Progenitor cell of endocrine pancreas (in vitro differentiated cells): ENCODE results near the gene SYNPO2. TPM values are rescaled to one million over a fixed set of nuclear protein-coding genes. Genes with fewer than 3 reads are reported as not detected.
A peak's percentile ranks its signal among the peaks of the same experiment; 100 is the strongest.
"Not testable (repeated sequence)": the region's sequence is repeated elsewhere in the genome, so short reads cannot be mapped to it uniquely, and the experiment has no call there.

Experiments used
- DNase-seq: peaks from one replicate; pipeline ENCODE4 v3.0.0; 2021; ENCODE audit warnings: low spot score; ENCODE audit not compliant: unreplicated experiment
- H3K27ac Mint-ChIP-seq: 2 replicates; pipeline ENCODE4 v1.8.0; 2021; ENCODE audit warnings: mild to moderate bottlenecking, moderate library complexity, mixed read lengths
- H3K27me3 Mint-ChIP-seq: 2 replicates; pipeline ENCODE4 v1.8.0; 2021; ENCODE audit warnings: mixed read lengths
- H3K36me3 Mint-ChIP-seq: 2 replicates; pipeline ENCODE4 v1.8.0; 2022; ENCODE audit warnings: mixed read lengths; ENCODE audit not compliant: insufficient read depth
- H3K4me1 Mint-ChIP-seq: 2 replicates; pipeline ENCODE4 v1.8.0; 2021; ENCODE audit warnings: low read depth, mixed read lengths
- H3K4me3 Mint-ChIP-seq: 2 replicates; pipeline ENCODE4 v1.8.0; 2021; ENCODE audit warnings: low read depth, mild to moderate bottlenecking, moderate library complexity, mixed read lengths
- H3K9me3 Mint-ChIP-seq: 2 replicates; pipeline ENCODE4 v1.8.0; 2021; ENCODE audit warnings: low read depth, mixed read lengths
- total RNA-seq: library from RNA; stranded (reverse); gene quantifications from 2 replicates; pipeline ENCODE4 v1.2.1, GENCODE V29; 2021
- TF ChIP-seq, protein P1 (sequence below): fragments of 200-600 bp; sonication (generic); IDR thresholded peaks from one replicate; pipeline ENCODE4 v1.5.0; 2021; ENCODE audit warnings: antibody characterized with exemption, mild to moderate bottlenecking; ENCODE audit not compliant: unreplicated experiment

The SYNPO2 gene
- total RNA-seq, 1 donor from 2014 or later, result 1.3 TPM

- Mint-ChIP-seq H3K27ac (no peak overlapping the region), H3K4me1 (peaks cover 21% of the 10 kb centered on the region), H3K27me3 (no peaks in the 10 kb centered on the region), H3K36me3 (no peaks in the 10 kb centered on the region), H3K9me3 (no peaks in the 10 kb centered on the region), H3K4me3 (no peak overlapping the region)
- TF ChIP-seq, protein P1, sequence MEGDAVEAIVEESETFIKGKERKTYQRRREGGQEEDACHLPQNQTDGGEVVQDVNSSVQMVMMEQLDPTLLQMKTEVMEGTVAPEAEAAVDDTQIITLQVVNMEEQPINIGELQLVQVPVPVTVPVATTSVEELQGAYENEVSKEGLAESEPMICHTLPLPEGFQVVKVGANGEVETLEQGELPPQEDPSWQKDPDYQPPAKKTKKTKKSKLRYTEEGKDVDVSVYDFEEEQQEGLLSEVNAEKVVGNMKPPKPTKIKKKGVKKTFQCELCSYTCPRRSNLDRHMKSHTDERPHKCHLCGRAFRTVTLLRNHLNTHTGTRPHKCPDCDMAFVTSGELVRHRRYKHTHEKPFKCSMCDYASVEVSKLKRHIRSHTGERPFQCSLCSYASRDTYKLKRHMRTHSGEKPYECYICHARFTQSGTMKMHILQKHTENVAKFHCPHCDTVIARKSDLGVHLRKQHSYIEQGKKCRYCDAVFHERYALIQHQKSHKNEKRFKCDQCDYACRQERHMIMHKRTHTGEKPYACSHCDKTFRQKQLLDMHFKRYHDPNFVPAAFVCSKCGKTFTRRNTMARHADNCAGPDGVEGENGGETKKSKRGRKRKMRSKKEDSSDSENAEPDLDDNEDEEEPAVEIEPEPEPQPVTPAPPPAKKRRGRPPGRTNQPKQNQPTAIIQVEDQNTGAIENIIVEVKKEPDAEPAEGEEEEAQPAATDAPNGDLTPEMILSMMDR, result no peak
- DNase-seq, result no peak
Measured at GRCh38 chr4:119041396-119041795, 152.7 kb downstream of the SYNPO2 start.

- TF ChIP-seq, protein P1, result peak; percentile 72
- H3K4me3 Mint-ChIP-seq, result no peak overlapping the region
- H3K4me1 Mint-ChIP-seq, result peaks cover 21% of the 10 kb centered on the region
- no peak overlapping the region for H3K27ac Mint-ChIP-seq
- no peaks in the 10 kb centered on the region for H3K9me3 Mint-ChIP-seq
- H3K27me3 Mint-ChIP-seq, result no peaks in the 10 kb centered on the region
- H3K36me3 Mint-ChIP-seq, result no peaks in the 10 kb centered on the region
- no peak for DNase-seq
Measured at GRCh38 chr4:119041951-119042560, 153.4 kb downstream of the SYNPO2 start.

- no peaks in the 10 kb centered on the region for H3K9me3 Mint-ChIP-seq
- no peak overlapping the region for H3K4me3 Mint-ChIP-seq
- H3K27me3 Mint-ChIP-seq, result no peaks in the 10 kb centered on the region
- H3K27ac Mint-ChIP-seq, result no peak overlapping the region
- H3K36me3 Mint-ChIP-seq, result no peaks in the 10 kb centered on the region
- H3K4me1 Mint-ChIP-seq, result peaks cover 14% of the 10 kb centered on the region
- no peak for DNase-seq
- TF ChIP-seq, protein P1, result no peak
Measured at GRCh38 chr4:119046263-119046662, 157.6 kb downstream of the SYNPO2 start.

- not testable (repeated sequence) for H3K27me3 Mint-ChIP-seq, DNase-seq, H3K27ac Mint-ChIP-seq, H3K36me3 Mint-ChIP-seq, H3K4me3 Mint-ChIP-seq, H3K9me3 Mint-ChIP-seq, H3K4me1 Mint-ChIP-seq
Measured at GRCh38 chr4:119047059-119047458, 158.4 kb downstream of the SYNPO2 start.

DNA sequence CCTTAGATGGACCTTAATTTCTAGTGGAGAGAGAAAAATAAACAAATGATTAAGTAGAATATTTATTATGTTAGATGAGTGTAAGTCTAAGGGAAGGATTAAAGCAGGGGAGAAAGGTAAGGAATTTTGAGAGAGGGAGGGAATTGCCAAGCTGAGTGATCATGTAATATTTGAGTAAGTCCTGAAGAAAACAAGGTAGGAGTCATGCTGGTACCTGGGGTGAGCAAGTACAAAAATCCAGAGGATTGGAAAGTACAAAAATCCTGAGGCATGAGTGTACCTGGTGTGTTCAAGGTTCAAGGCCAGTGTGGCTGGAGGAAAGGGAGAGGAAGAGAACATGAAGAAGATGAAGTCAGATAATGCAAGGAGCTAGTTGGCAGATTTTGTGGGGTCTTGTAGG, 159.8 kb downstream of the SYNPO2 start:
- H3K27me3 Mint-ChIP-seq, result no peaks in the 10 kb centered on the region
- no peak for DNase-seq
- H3K4me3 Mint-ChIP-seq, result no peak overlapping the region
- peaks cover 6% of the 10 kb centered on the region for H3K4me1 Mint-ChIP-seq
- no peak overlapping the region for H3K27ac Mint-ChIP-seq
- no peaks in the 10 kb centered on the region for H3K9me3 Mint-ChIP-seq
- no peaks in the 10 kb centered on the region for H3K36me3 Mint-ChIP-seq
- TF ChIP-seq, protein P1, result no peak

GRCh38 chr4:119049342-119049741, 160.7 kb downstream of the SYNPO2 start:
- no peak for DNase-seq
- Mint-ChIP-seq H3K27me3 (no peaks in the 10 kb centered on the region), H3K9me3 (no peaks in the 10 kb centered on the region), H3K36me3 (no peaks in the 10 kb centered on the region), H3K4me1 (peaks cover 6% of the 10 kb centered on the region), H3K4me3 (no peak overlapping the region), H3K27ac (no peak overlapping the region)
- TF ChIP-seq, protein P1, result no peak
